Stimulated activated CD4-positive, alpha-beta T cell treated with anti-CD3 and anti-CD28 coated beads, Interleukin-12 subunit alpha, Interleukin-12 subunit beta, amount 100 ng/mL, for 24 hours (primary cell): ENCODE results near the gene SLC31A1.

Experiments
- DNase-seq, 2 experiments: peaks; one replicate each; pipeline ENCODE4 v3.0.0-alpha.2; 2020; ENCODE audit warnings: low read depth in 2 of 2

SLC31A1 gene

DNA sequence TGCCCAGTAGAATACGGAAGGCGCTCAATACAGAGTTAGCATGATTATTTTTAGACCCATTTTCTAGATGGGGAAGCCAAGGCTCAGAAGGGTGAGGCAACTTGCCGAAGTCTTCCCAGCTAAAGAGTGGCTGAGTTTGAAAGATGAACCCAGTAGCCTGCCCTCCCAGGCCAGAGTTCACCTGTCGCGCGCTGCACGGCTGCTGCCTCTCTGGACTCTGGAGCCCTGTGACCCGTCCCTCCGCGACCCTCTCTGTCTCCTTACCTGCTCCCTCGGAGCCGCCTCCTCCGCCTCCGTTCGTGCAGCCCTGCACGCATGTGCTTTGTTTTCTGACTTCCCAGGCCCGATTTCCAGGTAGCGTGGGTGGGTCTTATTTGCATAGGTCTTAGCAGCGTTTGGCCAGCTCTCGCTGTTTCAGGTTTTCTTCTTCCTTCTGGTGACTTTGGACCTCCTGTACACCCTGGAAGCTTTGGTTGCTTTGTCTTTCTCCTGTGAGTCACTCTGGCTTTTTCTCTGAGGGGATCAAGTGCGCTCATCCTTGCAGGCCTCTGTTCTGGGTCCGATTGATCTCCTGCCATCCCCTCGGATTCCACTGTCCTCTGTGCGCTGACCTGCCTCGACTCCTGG, 81.6 kb downstream of the SLC31A1 start, which contains the start of gene RNF183:
TSS of gene RNF183 (minus strand) at position 585 of the 627 bp plus-strand sequence. CDS start 5,192 bp downstream, outside the sequence.
- no peak for DNase-seq

DNA sequence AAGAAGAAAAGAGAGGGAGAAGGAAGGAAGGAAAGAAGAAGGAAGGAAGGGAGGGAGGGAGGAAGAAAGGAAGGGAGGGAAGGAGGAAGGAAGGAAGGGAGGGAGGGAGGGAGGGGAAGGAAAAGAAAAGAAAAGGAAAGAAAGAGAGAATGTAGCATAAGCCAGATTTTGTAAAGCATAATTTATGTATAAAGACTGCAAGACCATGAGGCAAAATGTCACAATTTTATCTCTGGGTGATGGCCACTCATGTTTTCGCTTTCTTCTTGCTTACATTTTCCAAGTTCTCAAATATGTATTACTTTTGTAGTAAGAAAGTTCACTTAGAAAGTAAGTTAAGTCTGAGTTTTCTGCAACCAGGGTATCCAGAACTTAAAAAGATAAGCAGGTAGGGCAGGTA, 85.2 kb downstream of the SLC31A1 start:
- DNase-seq, result no peak

DNA sequence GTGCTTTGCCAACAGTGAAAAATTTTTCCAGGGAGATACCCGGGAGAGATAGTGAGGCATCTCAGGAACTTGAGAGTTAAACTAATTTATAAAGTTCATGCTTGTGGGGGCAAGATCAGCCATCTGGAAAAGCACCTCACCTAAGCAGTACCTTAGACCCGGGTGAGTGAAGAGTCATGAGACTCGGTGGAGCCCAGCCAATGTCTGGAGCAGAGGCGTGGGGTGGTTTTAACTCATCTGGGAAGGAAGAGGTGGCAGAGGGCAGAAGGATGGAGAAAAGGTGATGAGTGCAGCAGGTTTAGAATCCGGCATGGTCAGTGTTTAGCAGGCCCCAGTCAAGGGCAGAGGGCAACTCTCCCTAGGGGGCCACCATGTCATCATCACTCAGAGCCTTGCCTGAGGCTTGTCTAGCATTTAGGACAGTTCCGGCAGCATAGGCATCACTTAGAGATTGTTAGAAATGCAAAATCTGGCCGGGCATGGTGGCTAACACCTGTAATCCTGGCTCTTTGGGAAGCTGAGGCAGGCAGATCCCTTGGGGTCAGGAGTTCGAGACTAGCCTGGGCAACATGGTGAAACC, 86.1 kb downstream of the SLC31A1 start:
- no peak for DNase-seq

DNA sequence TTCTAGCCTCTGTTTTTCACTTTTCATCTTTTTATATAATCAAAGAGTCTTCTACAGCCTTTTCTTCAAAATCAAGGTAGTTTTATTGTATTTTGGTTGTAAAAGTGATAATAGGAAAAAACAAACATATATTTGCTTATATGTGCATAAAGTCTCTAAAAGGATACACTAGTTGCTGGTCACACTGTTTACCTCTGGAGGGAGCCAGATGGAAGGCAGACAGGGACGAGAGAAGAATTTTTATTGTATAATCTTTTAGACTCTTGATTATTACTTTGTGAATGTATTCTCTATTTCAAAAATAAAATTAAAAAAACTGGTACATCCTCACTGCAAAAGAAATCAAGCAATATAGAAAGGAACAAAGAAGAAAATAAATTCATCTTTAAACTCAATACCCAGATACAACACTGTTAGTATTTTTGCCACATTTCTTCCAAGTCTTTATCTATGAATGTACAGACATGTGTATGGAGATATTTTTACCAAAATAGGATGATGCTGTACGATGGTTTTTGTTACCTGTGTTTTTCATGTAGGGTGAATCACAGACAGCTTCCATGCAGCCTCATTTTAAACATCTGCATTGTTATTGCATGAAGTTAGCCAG, 88.0 kb downstream of the SLC31A1 start:
- DNase-seq, result no peak

DNA sequence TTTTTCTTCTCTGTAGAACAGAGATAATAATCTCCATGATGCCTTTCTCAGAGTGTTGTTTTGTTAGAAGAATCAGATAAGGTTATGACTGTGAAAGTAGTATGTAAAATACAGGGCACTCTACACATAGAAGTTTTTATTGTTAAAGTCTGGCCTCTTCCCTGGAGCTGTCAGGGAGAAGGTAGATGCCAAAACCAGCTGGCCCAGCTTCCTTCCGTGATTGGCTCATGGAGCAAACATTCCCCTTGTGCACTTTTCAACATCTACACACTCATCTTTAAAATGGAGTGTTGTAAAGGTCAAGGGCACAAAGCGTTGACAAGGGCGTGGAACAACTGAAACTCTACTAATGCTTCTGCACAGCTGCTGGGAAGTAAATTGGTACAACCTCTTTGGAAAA, 89.2 kb downstream of the SLC31A1 start:
- no peak for DNase-seq

- DNase-seq, result no peak
Observed at GRCh38 chr9:113311961-113312360, 90.6 kb downstream of the SLC31A1 start.

- DNase-seq, result no peak
Observed at GRCh38 chr9:113313261-113313660, 91.9 kb downstream of the SLC31A1 start.
